ENCODE results near the gene POLR2E. TPM values are rescaled to one million over a fixed set of nuclear protein-coding genes. Genes with fewer than 3 reads are reported as not detected.

POLR2E gene
- total RNA-seq, 2 donors from 2014 or later = 24.9 to 78.1 TPM

- intact Hi-C loops (cut with DNase I) = no loop called here
- Histone ChIP-seq H3K27ac (peak overlapping the region in 1 of 4 donors; percentile 17), H3K9me3 (no peaks in the 10 kb centered on the region), H3K4me1 (peaks cover 18% of the 10 kb centered on the region), H3K27me3 (no peaks in the 10 kb centered on the region), H3K4me3 (no peak overlapping the region), H3K36me3 (replicated peaks in 1 of 2; ENCODE audit: insufficient read depth in 1 of 2, low read depth in 2 of 2) (no peaks in the 10 kb centered on the region)
- 38 to 68% methylated on average over 4 to 11 of the region's 12 CpGs for WGBS, 2 donors
- ATAC-seq (no peak), DNase-seq (no peak)
- no peak for TF ChIP-seq CTCF (IDR thresholded peaks at IDR 0.05)
- TF ChIP-seq POLR2A (IDR thresholded peaks at IDR 0.05) = no peak
Observed at GRCh38 chr19:1136201-1136600, 41.0 kb upstream of the POLR2E start.

GRCh38 chr19:1135454-1135853 lies 40.3 kb upstream of the POLR2E start:
- Histone ChIP-seq H3K36me3 (replicated peaks in 1 of 2; ENCODE audit: insufficient read depth in 1 of 2, low read depth in 2 of 2) (no peaks in the 10 kb centered on the region), H3K4me3 (no peak overlapping the region), H3K27ac (peak overlapping the region in 1 of 4 donors; percentile 17), H3K9me3 (no peaks in the 10 kb centered on the region), H3K27me3 (no peaks in the 10 kb centered on the region), H3K4me1 (peaks cover 24% of the 10 kb centered on the region)
- DNase-seq (no peak), ATAC-seq (no peak)
- intact Hi-C loops (cut with DNase I) = no loop called here
- WGBS, 2 donors = 94 to 95% methylated on average over 12 to 17 of the region's 17 CpGs
- TF ChIP-seq POLR2A (IDR thresholded peaks at IDR 0.05) (no peak), CTCF (IDR thresholded peaks at IDR 0.05) (no peak)

GRCh38 chr19:1134431-1134830 lies 39.3 kb upstream of the POLR2E start:
- no peaks in the 10 kb centered on the region for H3K9me3 ChIP-seq
- no peak overlapping the region for H3K4me3 ChIP-seq
- no peaks in the 10 kb centered on the region for H3K27me3 ChIP-seq
- no peak for TF ChIP-seq CTCF (IDR thresholded peaks at IDR 0.05)
- TF ChIP-seq POLR2A (IDR thresholded peaks at IDR 0.05) = no peak
- intact Hi-C loops (cut with DNase I) = no loop called here
- DNase-seq (no peak), ATAC-seq (no peak)
- 95 to 98% methylated on average over 11 of the region's 11 CpGs for WGBS, 2 donors
- H3K4me1 ChIP-seq = peaks cover 27% of the 10 kb centered on the region
- H3K36me3 ChIP-seq (replicated peaks in 1 of 2; ENCODE audit: insufficient read depth in 1 of 2, low read depth in 2 of 2) = no peaks in the 10 kb centered on the region
- no peak overlapping the region for H3K27ac ChIP-seq

- intact Hi-C loops (cut with DNase I) = no loop called here
- H3K4me1 ChIP-seq = peaks cover 27% of the 10 kb centered on the region
- H3K27ac ChIP-seq = peak overlapping the region in 1 of 4 donors; percentile 79
- TF ChIP-seq POLR2A (IDR thresholded peaks at IDR 0.05) = peak in 1 of 3 donors; percentile 12
- TF ChIP-seq CTCF (IDR thresholded peaks at IDR 0.05) = no peak
- WGBS, 2 donors = 91 to 96% methylated on average over 4 to 25 of the region's 25 CpGs
- H3K9me3 ChIP-seq = no peaks in the 10 kb centered on the region
- ATAC-seq (no peak), DNase-seq (peak in 1 of 4 donors; percentile 43)
- H3K27me3 ChIP-seq = no peaks in the 10 kb centered on the region
- H3K4me3 ChIP-seq = no peak overlapping the region
- H3K36me3 ChIP-seq (replicated peaks in 1 of 2; ENCODE audit: insufficient read depth in 1 of 2, low read depth in 2 of 2) = no peaks in the 10 kb centered on the region
Observed at GRCh38 chr19:1133471-1133929, 38.3 kb upstream of the POLR2E start.

Measured in body of pancreas (tissue), 4 donors.